Liver (tissue), 3 donors: ENCODE data around the gene ZNF592.

Source experiments
- FOXA2 ChIP-seq: IDR thresholded peaks from 2 replicates; pipeline ENCODE4 v1.6.1; 2016; ENCODE audit warnings: antibody characterized with exemption
- GABPA ChIP-seq, 2 donors: IDR thresholded peaks in 1 of 2; conservative IDR thresholded peaks in 1 of 2; 2 replicates each; pipeline ENCODE4 v1.6.1; 2016; ENCODE audit warnings: antibody characterized with exemption in 2 of 2, mild to moderate bottlenecking in 1 of 2, moderate library complexity in 1 of 2
- MAX ChIP-seq: IDR thresholded peaks from 2 replicates; pipeline ENCODE4 v1.6.1; 2016; ENCODE audit warnings: antibody characterized with exemption
- RAD21 ChIP-seq, 2 donors: IDR thresholded peaks; 2 replicates each; pipeline ENCODE4 v1.6.1; 2016; ENCODE audit warnings: antibody characterized with exemption in 2 of 2, mild to moderate bottlenecking in 2 of 2
- REST ChIP-seq: IDR thresholded peaks from 2 replicates; pipeline ENCODE4 v1.6.1; 2016; ENCODE audit warnings: antibody characterized with exemption, mild to moderate bottlenecking
- RXRA ChIP-seq, 2 donors: IDR thresholded peaks; 2 replicates each; pipeline ENCODE4 v1.6.1; 2017 to 2018; ENCODE audit warnings: antibody characterized with exemption in 2 of 2, mild to moderate bottlenecking in 1 of 2
- SP1 ChIP-seq: IDR thresholded peaks from 2 replicates; pipeline ENCODE4 v1.6.1; 2018; ENCODE audit warnings: antibody characterized with exemption, mild to moderate bottlenecking
- TAF1 ChIP-seq: conservative IDR thresholded peaks from 2 replicates; pipeline ENCODE4 v1.6.1; 2016; ENCODE audit warnings: antibody characterized with exemption, mild to moderate bottlenecking
- YY1 ChIP-seq: IDR thresholded peaks from 2 replicates; pipeline ENCODE4 v1.6.1; 2016; ENCODE audit warnings: antibody characterized with exemption, mild to moderate bottlenecking
- TF ChIP-seq, protein P1 (sequence below): fragments of 150-350 bp; IDR thresholded peaks from 2 replicates; pipeline ENCODE4 v1.5.1; 2017; ENCODE audit warnings: improper control_type of control experiment, low read depth, low read length; ENCODE audit not compliant: missing input control
- TF ChIP-seq, protein P2 (sequence below): IDR thresholded peaks from 2 replicates; pipeline ENCODE4 v1.6.1; 2016; ENCODE audit warnings: antibody characterized with exemption
- TF ChIP-seq, protein P3 (sequence below): IDR thresholded peaks from 2 replicates; pipeline ENCODE4 v1.6.1; 2016; ENCODE audit warnings: antibody characterized with exemption
- donor health status: healthy.
- donor health status: healthy.

GRCh38 chr15:84823282-84823878, 75.0 kb downstream of the ZNF592 start:
- TF ChIP-seq, protein P1, sequence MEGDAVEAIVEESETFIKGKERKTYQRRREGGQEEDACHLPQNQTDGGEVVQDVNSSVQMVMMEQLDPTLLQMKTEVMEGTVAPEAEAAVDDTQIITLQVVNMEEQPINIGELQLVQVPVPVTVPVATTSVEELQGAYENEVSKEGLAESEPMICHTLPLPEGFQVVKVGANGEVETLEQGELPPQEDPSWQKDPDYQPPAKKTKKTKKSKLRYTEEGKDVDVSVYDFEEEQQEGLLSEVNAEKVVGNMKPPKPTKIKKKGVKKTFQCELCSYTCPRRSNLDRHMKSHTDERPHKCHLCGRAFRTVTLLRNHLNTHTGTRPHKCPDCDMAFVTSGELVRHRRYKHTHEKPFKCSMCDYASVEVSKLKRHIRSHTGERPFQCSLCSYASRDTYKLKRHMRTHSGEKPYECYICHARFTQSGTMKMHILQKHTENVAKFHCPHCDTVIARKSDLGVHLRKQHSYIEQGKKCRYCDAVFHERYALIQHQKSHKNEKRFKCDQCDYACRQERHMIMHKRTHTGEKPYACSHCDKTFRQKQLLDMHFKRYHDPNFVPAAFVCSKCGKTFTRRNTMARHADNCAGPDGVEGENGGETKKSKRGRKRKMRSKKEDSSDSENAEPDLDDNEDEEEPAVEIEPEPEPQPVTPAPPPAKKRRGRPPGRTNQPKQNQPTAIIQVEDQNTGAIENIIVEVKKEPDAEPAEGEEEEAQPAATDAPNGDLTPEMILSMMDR: no peak
- TF ChIP-seq SP1: no peak
- TF ChIP-seq YY1: no peak
- no peak for TF ChIP-seq REST
- TF ChIP-seq, protein P2, sequence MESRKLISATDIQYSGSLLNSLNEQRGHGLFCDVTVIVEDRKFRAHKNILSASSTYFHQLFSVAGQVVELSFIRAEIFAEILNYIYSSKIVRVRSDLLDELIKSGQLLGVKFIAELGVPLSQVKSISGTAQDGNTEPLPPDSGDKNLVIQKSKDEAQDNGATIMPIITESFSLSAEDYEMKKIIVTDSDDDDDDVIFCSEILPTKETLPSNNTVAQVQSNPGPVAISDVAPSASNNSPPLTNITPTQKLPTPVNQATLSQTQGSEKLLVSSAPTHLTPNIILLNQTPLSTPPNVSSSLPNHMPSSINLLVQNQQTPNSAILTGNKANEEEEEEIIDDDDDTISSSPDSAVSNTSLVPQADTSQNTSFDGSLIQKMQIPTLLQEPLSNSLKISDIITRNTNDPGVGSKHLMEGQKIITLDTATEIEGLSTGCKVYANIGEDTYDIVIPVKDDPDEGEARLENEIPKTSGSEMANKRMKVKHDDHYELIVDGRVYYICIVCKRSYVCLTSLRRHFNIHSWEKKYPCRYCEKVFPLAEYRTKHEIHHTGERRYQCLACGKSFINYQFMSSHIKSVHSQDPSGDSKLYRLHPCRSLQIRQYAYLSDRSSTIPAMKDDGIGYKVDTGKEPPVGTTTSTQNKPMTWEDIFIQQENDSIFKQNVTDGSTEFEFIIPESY: no peak
- TF ChIP-seq RXRA (IDR thresholded peaks at IDR 0.05): no peak
- no peak for TF ChIP-seq FOXA2
- no peak for TF ChIP-seq MAX
- TF ChIP-seq TAF1: no peak
- TF ChIP-seq GABPA (IDR thresholded peaks at IDR 0.05 in 1 of 2, conservative IDR thresholded peaks at IDR 0.05 in 1 of 2): no peak
- TF ChIP-seq, protein P3, sequence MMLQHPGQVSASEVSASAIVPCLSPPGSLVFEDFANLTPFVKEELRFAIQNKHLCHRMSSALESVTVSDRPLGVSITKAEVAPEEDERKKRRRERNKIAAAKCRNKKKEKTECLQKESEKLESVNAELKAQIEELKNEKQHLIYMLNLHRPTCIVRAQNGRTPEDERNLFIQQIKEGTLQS: no peak
- no peak for TF ChIP-seq RAD21 (IDR thresholded peaks at IDR 0.05)
